Loucy (cell line): ENCODE results near the gene PPEF1.
A peak's percentile ranks its signal among the peaks of the same experiment; 100 is the strongest.

Source experiments
- H2AFZ ChIP-seq: fragments of 200-600 bp; sonication (generic); 2 replicates; pipeline ENCODE4 v1.6.0; 2016; ENCODE audit warnings: antibody characterized with exemption, mild to moderate bottlenecking, low read length, moderate library complexity
- H3F3A ChIP-seq: fragments of 200-600 bp; 2 replicates; pipeline ENCODE4 v1.6.0; 2016; ENCODE audit warnings: antibody characterized with exemption, low read depth, mild to moderate bottlenecking
- H3K27me3 ChIP-seq: fragments of 200-600 bp; sonication (generic); 2 replicates; pipeline ENCODE4 v1.6.1; 2014; ENCODE audit warnings: low read length, mild to moderate bottlenecking; ENCODE audit not compliant: insufficient read depth, poor library complexity, severe bottlenecking
- H3K36me3 ChIP-seq: fragments of 200-600 bp; sonication (generic); 2 replicates; pipeline ENCODE4 v1.6.1; 2016; ENCODE audit warnings: low read length; ENCODE audit not compliant: insufficient read depth
- H3K4me1 ChIP-seq: fragments of 200-600 bp; sonication (generic); 2 replicates; pipeline ENCODE4 v1.5.1; 2014; ENCODE audit warnings: low read length, mild to moderate bottlenecking; ENCODE audit not compliant: insufficient read depth, poor library complexity, severe bottlenecking
- H3K4me2 ChIP-seq: fragments of 200-600 bp; sonication (generic); 2 replicates; pipeline ENCODE4 v1.6.0; 2014; ENCODE audit warnings: antibody characterized with exemption, low read length, low read depth, mild to moderate bottlenecking; ENCODE audit not compliant: poor library complexity, severe bottlenecking
- H3K4me3 ChIP-seq: fragments of 200-600 bp; sonication (generic); 2 replicates; pipeline ENCODE4 v1.5.1; 2014; ENCODE audit warnings: low read length, mild to moderate bottlenecking, mixed read lengths; ENCODE audit not compliant: poor library complexity, severe bottlenecking
- H3K79me2 ChIP-seq: fragments of 200-600 bp; sonication (generic); 2 replicates; pipeline ENCODE4 v1.6.1; 2014; ENCODE audit warnings: low read length; ENCODE audit not compliant: insufficient read depth
- H3K9ac ChIP-seq: fragments of 200-600 bp; sonication (generic); 2 replicates; pipeline ENCODE4 v1.6.0; 2014; ENCODE audit warnings: mild to moderate bottlenecking, low read depth, low read length, moderate library complexity; ENCODE audit not compliant: poor library complexity, severe bottlenecking
- H3K9me2 ChIP-seq: fragments of 200-600 bp; sonication (generic); replicated peaks from 2 replicates; pipeline ENCODE4 v1.6.1; 2016; ENCODE audit warnings: low read depth, low read length, mixed read lengths
- H3K9me3 ChIP-seq: fragments of 200-600 bp; sonication (generic); 2 replicates; pipeline ENCODE4 v1.6.1; 2014; ENCODE audit warnings: mild to moderate bottlenecking, antibody characterized with exemption, low read length, low read depth; ENCODE audit not compliant: insufficient read depth
- H4K20me1 ChIP-seq: fragments of 200-600 bp; sonication (generic); 2 replicates; pipeline ENCODE4 v1.6.0; 2014; ENCODE audit warnings: antibody characterized with exemption, low read length, mild to moderate bottlenecking; ENCODE audit not compliant: insufficient read depth, poor library complexity, severe bottlenecking
- CTCF ChIP-seq: fragments of 200-600 bp; sonication (generic); conservative IDR thresholded peaks from 2 replicates; pipeline ENCODE4 v1.5.1; 2014; ENCODE audit warnings: mild to moderate bottlenecking, antibody characterized with exemption, low read length
- EZH2phosphoT487 ChIP-seq: fragments of 200-600 bp; IDR thresholded peaks from 2 replicates; pipeline ENCODE4 v1.6.1; 2018; ENCODE audit warnings: antibody characterized with exemption, mild to moderate bottlenecking, moderate library complexity, borderline replicate concordance

Gene PPEF1

GRCh38 chrX:18707426-18708049 is at the start of gene PPEF1:
Gene PPEF1 (plus strand): TSS chrX:18707645. CDS start chrX:18707781, 136 bp downstream.
- H3K79me2 ChIP-seq, result no peaks in the 10 kb centered on the region
- H3K9me2 ChIP-seq, result no peaks in the 10 kb centered on the region
- no peak within 1 kb of the TSS for H3K9ac ChIP-seq
- peaks cover 3% of the 10 kb centered on the region for H3K4me1 ChIP-seq
- peak within 1 kb of the TSS; percentile 56 for H3K4me2 ChIP-seq
- TF ChIP-seq CTCF (no peak), EZH2phosphoT487 (no peak)
- H3K4me3 ChIP-seq, result peak within 1 kb of the TSS; percentile 44
- H3K36me3 ChIP-seq, result no peaks in the 10 kb centered on the region
- no peaks in the 10 kb centered on the region for H3K9me3 ChIP-seq
- no peaks in the 10 kb centered on the region for H3K27me3 ChIP-seq
- H3F3A ChIP-seq, result no peaks in the 10 kb centered on the region
- no peaks in the 10 kb centered on the region for H4K20me1 ChIP-seq
- H2AFZ ChIP-seq, result peak within 1 kb of the TSS; percentile 40

GRCh38 chrX:18661273-18661672 is 46.2 kb upstream of the PPEF1 start:
- H3K9ac ChIP-seq, result no peak overlapping the region
- no peaks in the 10 kb centered on the region for H3K4me1 ChIP-seq
- H3K4me3 ChIP-seq, result no peak overlapping the region
- no peak for TF ChIP-seq CTCF
- H4K20me1 ChIP-seq, result no peaks in the 10 kb centered on the region
- no peaks in the 10 kb centered on the region for H3K36me3 ChIP-seq
- no peaks in the 10 kb centered on the region for H3K27me3 ChIP-seq
- no peaks in the 10 kb centered on the region for H3K9me2 ChIP-seq
- no peaks in the 10 kb centered on the region for H3K9me3 ChIP-seq
- H2AFZ ChIP-seq, result no peak overlapping the region
- no peak overlapping the region for H3K4me2 ChIP-seq
- no peaks in the 10 kb centered on the region for H3K79me2 ChIP-seq
- no peaks in the 10 kb centered on the region for H3F3A ChIP-seq

- Histone ChIP-seq H3K36me3 (no peaks in the 10 kb centered on the region), H3F3A (no peaks in the 10 kb centered on the region), H3K9ac (no peak overlapping the region), H3K27me3 (no peaks in the 10 kb centered on the region), H2AFZ (no peak overlapping the region), H3K4me2 (no peak overlapping the region), H3K4me1 (no peaks in the 10 kb centered on the region), H3K4me3 (no peak overlapping the region), H3K9me3 (no peaks in the 10 kb centered on the region), H3K79me2 (no peaks in the 10 kb centered on the region), H4K20me1 (no peaks in the 10 kb centered on the region), H3K9me2 (no peaks in the 10 kb centered on the region)
- TF ChIP-seq CTCF (no peak), EZH2phosphoT487 (no peak)
Measured at GRCh38 chrX:18664947-18665346, 42.5 kb upstream of the PPEF1 start.
